Measurements from ENCODE around the gene SPATC1L. TPM values are rescaled to one million over a fixed set of nuclear protein-coding genes. Genes with fewer than 3 reads are reported as not detected.

The SPATC1L gene
- total RNA-seq, 2 experiments from 2014 or later, result 4.2 to 4.4 TPM

DNA sequence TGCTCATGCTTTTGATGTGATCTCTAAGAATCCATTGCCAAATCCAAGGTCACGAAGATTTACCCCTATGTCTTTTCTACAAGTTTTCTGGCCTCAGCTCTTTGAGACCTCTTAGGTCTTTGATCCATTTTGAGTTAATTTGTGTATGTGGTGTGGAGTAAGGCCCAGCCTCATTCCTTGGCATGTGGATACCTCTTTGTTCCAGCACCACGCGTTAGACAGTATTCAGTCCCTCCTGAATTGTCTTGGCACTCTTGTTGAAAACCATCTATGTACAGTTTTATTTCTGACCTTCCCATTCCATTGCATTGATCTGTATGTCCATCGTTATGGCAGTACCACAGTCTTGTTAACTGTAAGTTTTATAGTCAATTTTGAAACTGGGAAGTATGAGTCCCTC is 20.9 kb downstream of the SPATC1L start:
- CTCF ChIA-PET, result no interaction called here
- Mint-ChIP-seq H3K4me1 (no peaks in the 10 kb centered on the region), H3K27ac (no peak overlapping the region), H3K9me3 (no peaks in the 10 kb centered on the region), H3K36me3 (ENCODE audit: low read depth) (no peaks in the 10 kb centered on the region), H3K27me3 (peaks cover 8% of the 10 kb centered on the region), H3K4me3 (no peak overlapping the region)
- DNase-seq, result no peak
- POLR2A ChIA-PET, result no interaction called here

DNA sequence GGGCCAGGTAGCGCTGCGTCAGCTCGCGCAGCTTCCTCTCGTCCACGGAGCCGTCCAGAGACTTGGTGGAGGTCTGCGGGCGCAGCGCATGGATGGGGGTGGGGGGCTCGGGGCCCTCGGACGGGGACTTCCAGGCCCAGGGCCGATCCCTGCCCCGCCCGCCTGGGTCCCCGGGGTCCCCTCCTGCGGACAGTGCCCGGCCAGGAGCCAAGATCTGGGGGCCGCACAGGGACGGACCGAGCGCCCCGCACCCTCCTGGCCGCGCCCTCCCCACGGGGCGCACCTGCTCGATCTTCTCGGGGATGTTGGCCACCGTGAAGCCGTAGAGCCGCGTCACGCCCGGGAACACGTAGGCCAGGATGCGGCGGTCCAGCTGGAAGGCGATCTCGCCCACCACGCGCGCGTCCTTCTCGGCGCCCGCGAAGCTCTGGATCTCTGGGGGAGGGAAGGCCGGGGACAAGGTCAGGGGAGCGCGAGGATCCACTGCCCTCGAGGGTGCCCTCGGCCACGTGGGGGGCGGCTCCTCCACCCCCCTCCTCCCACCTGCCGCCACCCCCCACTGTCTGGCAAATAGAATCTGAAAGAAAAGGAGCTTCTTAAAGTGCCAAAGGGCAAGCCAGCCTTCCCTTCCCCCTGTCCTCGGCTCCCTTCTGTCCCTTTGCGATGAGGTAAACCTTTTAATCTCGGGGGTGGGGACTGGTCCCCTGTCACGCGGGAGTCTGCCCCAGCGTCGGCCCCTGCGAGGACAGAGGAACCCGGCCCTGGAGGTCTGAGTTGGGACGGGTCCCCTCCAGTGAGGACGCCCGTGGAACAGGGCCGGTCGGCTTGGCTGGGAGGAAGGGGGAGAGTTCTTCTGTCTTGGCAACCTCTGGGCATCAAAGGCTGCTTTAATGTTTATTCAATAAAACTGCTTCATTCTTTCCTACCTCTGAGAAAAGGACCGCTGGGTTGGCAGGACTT is 22.3 kb downstream of the SPATC1L start:
- CTCF ChIA-PET, result no interaction called here
- peak; percentile 9 for DNase-seq
- H3K9me3 Mint-ChIP-seq, result no peaks in the 10 kb centered on the region
- POLR2A ChIA-PET, result no interaction called here
- H3K4me3 Mint-ChIP-seq, result no peak overlapping the region
- H3K4me1 Mint-ChIP-seq, result no peaks in the 10 kb centered on the region
- no peak overlapping the region for H3K27ac Mint-ChIP-seq
- H3K36me3 Mint-ChIP-seq (ENCODE audit: low read depth), result no peaks in the 10 kb centered on the region
- H3K27me3 Mint-ChIP-seq, result peaks cover 8% of the 10 kb centered on the region

DNA sequence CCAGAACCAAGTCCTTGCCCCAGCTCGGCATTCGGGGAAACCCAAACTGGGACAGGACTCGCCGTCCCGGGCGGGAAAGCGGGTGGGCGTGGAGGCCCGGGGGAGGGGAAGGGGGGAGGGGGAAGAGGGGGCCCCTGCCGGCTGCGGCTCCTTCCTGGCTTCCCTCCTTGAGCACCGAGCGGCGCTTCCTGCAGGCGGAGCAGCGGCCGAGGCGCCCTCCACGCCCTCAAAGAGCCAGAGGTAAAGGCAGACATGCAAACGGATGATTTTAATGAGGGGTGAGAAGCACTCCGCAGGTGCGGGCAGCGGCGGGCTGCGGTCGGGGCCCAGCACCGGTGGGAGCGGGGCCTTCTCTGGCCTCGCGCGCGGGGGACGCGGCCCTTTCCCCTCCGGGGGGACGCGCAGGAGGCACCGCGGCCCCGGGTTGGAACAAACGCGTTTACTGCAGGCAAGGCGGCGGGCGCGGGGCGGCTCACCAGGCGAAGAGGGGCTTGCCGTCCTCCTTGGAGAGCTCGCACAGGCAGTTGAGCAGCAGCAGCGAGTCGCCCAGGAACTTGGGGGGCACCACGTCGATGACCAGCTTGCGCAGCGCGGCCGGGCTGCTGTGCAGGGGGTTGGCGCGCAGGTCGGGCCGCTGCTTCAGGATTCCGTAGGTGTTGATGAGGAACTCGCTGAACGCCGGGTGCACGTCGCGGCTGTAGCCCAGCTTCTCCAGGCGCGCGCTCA is 23.2 kb downstream of the SPATC1L start:
- POLR2A ChIA-PET, result no interaction called here
- peak; percentile 15 for DNase-seq

DNA sequence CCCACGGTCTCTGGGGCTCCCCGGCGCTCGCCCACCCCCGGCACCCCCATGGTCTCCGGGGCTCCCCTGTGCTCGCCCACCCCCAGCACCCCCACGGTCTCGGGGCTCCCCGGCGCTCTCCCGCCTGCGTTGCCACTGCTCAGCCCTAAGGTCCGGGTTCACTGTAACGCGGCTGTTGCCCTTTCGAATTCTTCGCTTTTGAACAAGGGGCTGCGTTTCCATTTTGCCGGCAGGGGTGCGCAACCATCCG is 23.7 kb downstream of the SPATC1L start:
- Mint-ChIP-seq H3K27me3 (peaks cover 5% of the 10 kb centered on the region), H3K27ac (no peak overlapping the region), H3K4me3 (no peak overlapping the region), H3K4me1 (no peaks in the 10 kb centered on the region), H3K36me3 (ENCODE audit: low read depth) (no peaks in the 10 kb centered on the region), H3K9me3 (no peaks in the 10 kb centered on the region)
- POLR2A ChIA-PET, result no interaction called here
- no peak for DNase-seq
- CTCF ChIA-PET, result no interaction called here

More for the DNA sequence above, 23.2 kb downstream of the SPATC1L start:
- no peaks in the 10 kb centered on the region for H3K4me1 Mint-ChIP-seq
- no peak overlapping the region for H3K4me3 Mint-ChIP-seq
- no peaks in the 10 kb centered on the region for H3K36me3 Mint-ChIP-seq (ENCODE audit: low read depth)
- CTCF ChIA-PET, result no interaction called here
- no peaks in the 10 kb centered on the region for H3K9me3 Mint-ChIP-seq
- H3K27me3 Mint-ChIP-seq, result peaks cover 6% of the 10 kb centered on the region
- no peak overlapping the region for H3K27ac Mint-ChIP-seq

DNA sequence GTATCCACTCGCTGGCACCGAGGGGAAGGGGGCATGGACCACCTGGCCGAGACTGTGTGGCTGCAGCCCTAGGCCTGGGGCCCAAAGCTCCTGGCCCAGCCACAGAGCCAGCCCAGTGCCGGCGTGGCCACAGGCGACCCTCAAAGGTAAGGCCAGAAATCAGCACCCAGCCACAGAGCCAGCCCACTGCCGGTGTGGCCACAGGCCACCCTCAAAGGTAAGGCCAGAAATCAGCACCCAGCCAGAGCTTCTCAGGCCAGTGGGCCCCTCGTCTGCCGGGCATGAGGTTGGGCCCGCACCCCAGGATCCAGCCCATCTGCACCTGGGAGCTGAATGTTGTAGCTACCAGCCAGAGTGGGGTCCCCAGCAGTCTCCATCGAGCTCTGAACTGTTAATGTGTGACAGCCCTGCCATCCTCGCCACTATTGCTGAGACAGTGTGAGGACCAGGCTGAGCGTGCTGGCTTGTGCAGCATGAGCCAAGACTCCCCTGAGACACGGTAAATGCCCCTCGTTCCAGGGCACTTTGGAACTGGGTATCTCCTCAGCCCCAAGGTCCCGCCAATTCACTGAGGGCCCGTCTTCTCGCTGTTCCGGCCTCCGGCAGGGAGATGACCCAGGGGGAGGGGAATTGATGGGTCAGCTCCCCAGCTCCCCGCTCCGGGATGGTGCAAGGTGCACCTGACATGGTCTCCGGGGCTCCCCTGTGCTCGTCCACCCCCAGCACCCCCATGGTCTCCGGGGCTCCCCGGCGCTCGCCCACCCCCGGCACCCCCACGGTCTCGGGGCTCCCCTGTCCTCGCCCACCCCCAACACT is 24.2 kb downstream of the SPATC1L start:
- POLR2A ChIA-PET, result no interaction called here
- DNase-seq, result peak; percentile 9
- Mint-ChIP-seq H3K4me1 (no peaks in the 10 kb centered on the region), H3K9me3 (no peaks in the 10 kb centered on the region), H3K36me3 (ENCODE audit: low read depth) (no peaks in the 10 kb centered on the region), H3K27me3 (peaks cover 5% of the 10 kb centered on the region), H3K27ac (no peak overlapping the region), H3K4me3 (no peak overlapping the region)
- CTCF ChIA-PET, result no interaction called here

DNA sequence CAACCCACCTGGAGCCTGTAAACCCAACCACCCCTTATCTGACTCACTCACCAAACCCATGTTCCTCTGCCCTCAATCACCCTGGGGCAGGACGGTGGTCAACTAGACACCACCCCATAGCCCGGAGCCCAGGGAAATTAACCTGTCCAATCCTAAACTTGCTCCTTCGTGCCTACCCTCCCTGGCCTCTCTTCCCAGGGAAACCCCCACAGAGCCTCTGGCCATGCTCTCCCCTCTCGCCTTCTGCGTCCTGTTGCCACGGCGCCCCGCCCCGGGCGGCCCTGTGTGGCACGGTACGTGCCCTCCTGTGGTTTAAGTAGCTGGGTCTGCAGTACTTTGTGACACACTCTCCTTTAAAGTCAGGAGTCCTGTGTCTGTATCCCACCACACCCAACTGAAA is 24.9 kb downstream of the SPATC1L start:
- Mint-ChIP-seq H3K9me3 (no peaks in the 10 kb centered on the region), H3K27ac (no peak overlapping the region), H3K4me3 (no peak overlapping the region), H3K36me3 (ENCODE audit: low read depth) (no peaks in the 10 kb centered on the region), H3K4me1 (no peaks in the 10 kb centered on the region), H3K27me3 (peaks cover 5% of the 10 kb centered on the region)
- DNase-seq, result no peak
- ChIA-PET CTCF (interaction anchor here (1.4 kb wide), 1 partner anchor 16 kb away, joined by 4 read pairs; no protein-coding TSS in a partner anchor), POLR2A (no interaction called here)

DNA sequence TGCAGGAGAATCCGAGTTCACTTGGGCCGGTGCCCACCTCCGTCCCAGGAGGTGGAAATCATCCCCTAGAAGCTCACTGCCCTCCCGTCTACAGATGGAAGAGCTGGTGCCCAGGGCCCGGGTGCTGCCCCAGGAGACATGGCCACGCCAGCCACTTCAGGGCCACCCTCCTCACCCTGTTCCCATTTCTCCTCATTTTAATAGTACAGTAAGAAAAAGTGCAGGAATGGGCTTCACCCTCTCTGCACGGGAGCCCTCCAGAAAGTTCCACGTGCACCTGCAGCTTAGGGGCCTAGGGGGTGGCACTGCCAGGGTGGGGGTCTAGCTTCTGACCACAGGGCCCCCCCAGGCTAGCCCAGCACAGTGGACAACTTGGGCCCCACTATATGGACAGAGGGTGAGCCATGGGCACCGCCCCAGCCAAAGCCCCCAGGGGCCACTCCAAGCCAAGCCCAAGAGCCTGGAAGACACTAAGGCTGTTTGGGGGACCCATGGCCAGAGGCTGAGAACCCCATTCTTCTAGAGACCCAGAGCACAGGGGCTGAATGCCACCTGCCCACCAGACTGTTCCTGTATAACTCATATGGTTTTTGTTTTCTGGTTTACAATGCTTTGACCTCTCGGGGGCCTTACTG is 25.5 kb downstream of the SPATC1L start:
- Mint-ChIP-seq H3K4me1 (no peaks in the 10 kb centered on the region), H3K36me3 (ENCODE audit: low read depth) (no peaks in the 10 kb centered on the region), H3K27ac (no peak overlapping the region), H3K4me3 (no peak overlapping the region), H3K9me3 (no peaks in the 10 kb centered on the region), H3K27me3 (peaks cover 5% of the 10 kb centered on the region)
- CTCF ChIA-PET, result interaction anchor here (0.5 to 1.4 kb wide), 2 partner anchors 12 to 15 kb away, joined by 3 to 4 read pairs; no protein-coding TSS in a partner anchor
- POLR2A ChIA-PET, result no interaction called here
- DNase-seq, result peak; percentile 13

DNA sequence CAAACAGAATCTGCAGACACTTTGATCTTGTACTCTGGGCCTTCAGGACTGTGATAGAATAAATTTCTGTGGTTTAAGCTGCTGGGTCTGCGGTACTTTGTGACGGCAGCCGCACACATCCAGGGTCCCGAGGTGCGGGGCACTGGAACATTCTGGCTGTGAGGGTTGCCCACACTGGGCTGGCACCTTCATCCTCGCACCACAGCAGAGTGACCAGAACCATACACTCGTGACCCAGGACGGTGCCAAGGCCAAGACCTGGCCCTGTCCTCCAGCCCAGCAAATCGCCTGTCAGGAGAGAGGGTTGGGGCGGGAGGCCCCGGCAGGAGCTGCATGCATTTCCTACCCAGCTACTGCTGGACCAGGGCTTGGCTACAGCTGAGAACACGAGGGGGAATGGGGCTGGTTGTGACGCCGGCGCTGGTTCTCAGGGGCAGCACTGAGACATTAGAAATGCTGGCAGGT is 26.2 kb downstream of the SPATC1L start:
- peak; percentile 10 for DNase-seq
- H3K36me3 Mint-ChIP-seq (ENCODE audit: low read depth), result no peaks in the 10 kb centered on the region

DNA sequence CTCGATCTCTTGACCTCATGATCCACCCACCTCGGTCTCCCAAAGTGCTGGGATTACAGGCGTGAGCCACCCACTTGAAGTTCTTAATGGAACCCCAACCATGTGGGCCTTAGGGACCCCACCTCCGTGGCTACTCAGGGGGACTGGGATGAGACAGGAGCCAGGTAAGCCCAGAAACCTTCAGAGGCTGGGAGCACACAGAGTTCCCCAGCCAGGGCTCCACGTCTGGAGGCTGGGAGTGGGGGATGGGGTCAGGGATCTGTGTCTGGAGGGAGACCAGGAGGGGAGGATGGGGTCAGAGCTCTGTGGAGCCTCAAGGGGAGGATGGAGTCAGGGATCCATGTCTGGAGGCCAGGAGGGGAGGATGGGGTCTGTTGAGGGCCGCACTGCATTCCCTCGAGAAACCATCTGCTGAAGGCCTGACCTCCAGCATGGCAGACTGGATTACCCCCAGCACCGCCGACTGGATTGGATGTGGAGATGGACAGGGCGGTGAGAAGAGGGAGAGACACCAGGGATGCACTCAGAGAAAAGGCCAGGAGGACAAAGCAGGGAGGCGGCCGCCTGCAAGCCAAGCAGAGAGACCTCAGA is 26.8 kb downstream of the SPATC1L start:
- CTCF ChIA-PET, result no interaction called here

More for the DNA sequence above, 26.2 kb downstream of the SPATC1L start:
- Mint-ChIP-seq H3K4me3 (no peak overlapping the region), H3K27me3 (peaks cover 3% of the 10 kb centered on the region), H3K4me1 (no peaks in the 10 kb centered on the region), H3K9me3 (no peaks in the 10 kb centered on the region), H3K27ac (no peak overlapping the region)
- POLR2A ChIA-PET, result no interaction called here
- CTCF ChIA-PET, result interaction anchor here (0.5 to 1.4 kb wide), 2 partner anchors 13 to 14 kb away, joined by 3 to 4 read pairs; no protein-coding TSS in a partner anchor

DNA sequence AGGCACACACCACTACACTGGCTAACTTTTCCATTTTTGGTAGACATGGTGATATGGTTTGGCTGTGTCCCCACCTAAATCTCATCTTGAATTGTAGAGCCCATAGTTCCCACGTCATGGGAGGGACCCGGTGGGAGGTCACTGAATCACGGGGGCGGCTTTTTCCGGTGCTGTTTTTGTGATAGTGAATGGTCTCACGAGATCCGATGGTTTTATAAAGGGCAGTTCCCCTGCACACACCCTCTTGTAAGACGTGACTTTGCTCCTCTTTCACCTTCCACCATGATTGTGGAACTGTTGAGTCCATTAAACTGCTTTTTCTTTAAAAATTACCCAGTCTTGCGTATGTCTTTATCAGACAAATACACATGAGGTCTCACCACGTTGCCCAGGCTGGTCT is 27.6 kb downstream of the SPATC1L start:
- Mint-ChIP-seq H3K4me1 (no peaks in the 10 kb centered on the region), H3K27me3 (no peaks in the 10 kb centered on the region), H3K36me3 (ENCODE audit: low read depth) (no peaks in the 10 kb centered on the region), H3K9me3 (no peaks in the 10 kb centered on the region), H3K27ac (no peak overlapping the region), H3K4me3 (no peak overlapping the region)
- ChIA-PET POLR2A (no interaction called here), CTCF (no interaction called here)
- DNase-seq, result peak; percentile 6

More for the DNA sequence above, 26.8 kb downstream of the SPATC1L start:
- H3K27me3 Mint-ChIP-seq, result no peaks in the 10 kb centered on the region
- H3K4me1 Mint-ChIP-seq, result no peaks in the 10 kb centered on the region
- no peak overlapping the region for H3K27ac Mint-ChIP-seq
- POLR2A ChIA-PET, result no interaction called here
- H3K4me3 Mint-ChIP-seq, result no peak overlapping the region
- H3K9me3 Mint-ChIP-seq, result no peaks in the 10 kb centered on the region
- H3K36me3 Mint-ChIP-seq (ENCODE audit: low read depth), result no peaks in the 10 kb centered on the region
- DNase-seq, result peak; percentile 8

DNA sequence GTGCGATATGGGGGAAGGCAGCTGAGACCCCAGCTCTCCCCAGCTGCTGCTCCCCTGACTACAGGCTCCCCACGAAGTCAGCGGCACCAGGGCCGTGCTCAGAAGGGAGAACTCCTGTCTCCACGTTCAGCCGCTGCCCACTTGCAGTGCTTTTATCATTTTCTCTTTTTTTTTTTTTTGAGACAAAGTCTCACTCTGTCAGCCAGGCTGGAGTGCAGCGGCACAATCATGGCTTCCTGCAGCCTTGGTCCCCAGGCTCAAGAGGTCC is 27.9 kb downstream of the SPATC1L start:
- Mint-ChIP-seq H3K36me3 (ENCODE audit: low read depth) (no peaks in the 10 kb centered on the region), H3K27ac (no peak overlapping the region), H3K9me3 (no peaks in the 10 kb centered on the region), H3K4me1 (no peaks in the 10 kb centered on the region), H3K4me3 (no peak overlapping the region), H3K27me3 (no peaks in the 10 kb centered on the region)
- ChIA-PET POLR2A (no interaction called here), CTCF (no interaction called here)
- no peak for DNase-seq

DNA sequence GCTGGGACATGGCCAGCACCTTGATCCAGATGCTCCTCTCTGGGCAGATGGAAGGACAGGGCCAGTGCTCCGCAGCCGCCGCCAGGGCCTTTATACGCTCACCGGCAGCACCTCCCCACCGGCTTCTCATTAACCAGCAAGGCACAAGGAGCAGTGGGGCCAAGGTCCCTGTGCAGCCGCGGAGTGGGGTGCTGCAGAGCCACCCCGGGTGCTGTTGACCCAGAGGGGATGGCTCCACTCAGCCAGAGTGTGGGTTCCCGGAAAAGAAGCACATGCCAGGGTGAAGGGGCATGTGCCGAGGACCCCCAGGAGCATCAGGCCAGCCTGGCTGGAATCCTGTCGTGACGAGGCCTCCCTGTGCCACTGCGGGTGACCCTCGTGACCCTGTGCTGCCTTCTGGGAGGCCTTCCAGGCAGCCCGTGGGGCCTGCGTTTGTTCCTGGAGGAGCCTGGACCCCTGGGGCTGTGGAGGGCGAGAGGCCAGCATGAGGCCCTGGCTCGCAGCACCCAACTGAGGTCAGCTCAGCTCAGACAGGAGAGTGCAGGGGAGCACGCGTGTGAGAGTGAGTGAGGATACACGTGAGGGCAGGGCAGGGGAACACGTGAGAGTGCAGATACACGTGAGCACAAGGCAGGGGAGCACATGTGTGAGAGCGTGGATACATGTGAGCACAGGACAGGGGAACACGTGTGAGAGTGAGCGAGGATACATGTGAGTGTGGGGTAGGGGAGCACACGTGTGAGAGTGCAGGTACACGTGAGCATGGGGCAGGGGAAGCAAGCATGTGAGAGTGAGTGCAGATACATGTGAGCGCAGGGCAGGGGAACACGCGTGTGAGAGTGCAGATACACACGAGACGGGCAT is 28.5 kb downstream of the SPATC1L start, which contains the start of gene FTCD:
FTCD (minus strand) TSS at position 66 of the 864 bp plus-strand sequence; CDS start at position 10, 56 bp downstream.
- Mint-ChIP-seq H3K36me3 (ENCODE audit: low read depth) (no peaks in the 10 kb centered on the region), H3K27me3 (no peaks in the 10 kb centered on the region), H3K9me3 (no peaks in the 10 kb centered on the region), H3K27ac (no peak within 1 kb of the TSS), H3K4me1 (no peaks in the 10 kb centered on the region), H3K4me3 (no peak within 1 kb of the TSS)
- ChIA-PET POLR2A (no interaction called here), CTCF (no interaction called here)
- peak; percentile 14 for DNase-seq
